Measurements from ENCODE around the gene PORCN. TPM values are rescaled to one million over a fixed set of nuclear protein-coding genes. Genes with fewer than 3 reads are reported as not detected.

The PORCN gene
- total RNA-seq, 1 experiment from 2014 or later: 12.6 TPM

DNA sequence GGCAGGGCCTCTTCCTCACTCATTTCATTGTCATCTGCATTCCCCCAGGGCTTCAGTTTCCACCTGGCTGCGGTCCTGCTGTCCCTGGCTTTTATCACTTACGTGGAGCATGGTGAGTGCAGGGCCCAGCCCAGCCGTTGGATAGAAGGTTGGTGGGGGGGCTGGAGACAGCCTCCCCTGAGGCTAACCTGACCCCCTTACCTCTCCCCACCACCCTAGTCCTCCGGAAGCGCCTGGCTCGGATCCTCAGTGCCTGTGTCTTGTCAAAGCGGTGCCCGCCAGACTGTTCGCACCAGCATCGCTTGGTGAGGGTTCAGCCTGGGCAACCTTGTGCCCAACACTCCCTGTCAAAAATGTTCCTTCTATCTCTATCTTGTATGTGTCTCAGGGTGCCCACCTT, 7.0 kb downstream of the PORCN start:
- no peak overlapping the region for H3K23ac ChIP-seq (ENCODE audit: insufficient read length, low read depth, low read length)
- H3K4me1 Mint-ChIP-seq: peaks cover 2 to 4% of the 10 kb centered on the region in 2 experiments; a peak in 3 of 4 replicates
- no peaks in the 10 kb centered on the region for H3K79me1 ChIP-seq (ENCODE audit: insufficient read depth, low read depth, low read length, poor library complexity, severe bottlenecking)
- H3K9me3 Mint-ChIP-seq: peaks cover 58 to 80% of the 10 kb centered on the region in 2 experiments
- DNase-seq: no peak
- no peak overlapping the region for H3K4me3 Mint-ChIP-seq
- no peak overlapping the region for H3K27ac Mint-ChIP-seq
- no peaks in the 10 kb centered on the region for H3K4me1 ChIP-seq (ENCODE audit: insufficient read depth, low read length)
- peaks cover 20 to 28% (median 25%) of the 10 kb centered on the region in 3 experiments; a peak in 6 of 7 replicates for H3K36me3 Mint-ChIP-seq (ENCODE audit: insufficient read depth in 1 of 3, low read depth in 3 of 3)
- no peaks in the 10 kb centered on the region for H4K20me1 ChIP-seq (ENCODE audit: control insufficient read depth, insufficient read depth, insufficient read length)
- H3K9me3 ChIP-seq (ENCODE audit: control insufficient read depth, low read depth, low read length): peaks cover 41% of the 10 kb centered on the region
- no peak overlapping the region for H4K8ac ChIP-seq (replicated peaks; ENCODE audit: insufficient read length, low read depth, low read length)
- H3K27me3 Mint-ChIP-seq (ENCODE audit: low read depth): peaks cover 2% of the 10 kb centered on the region
- H3K23me2 ChIP-seq (ENCODE audit: insufficient read length, low read depth, low read length, poor library complexity, severe bottlenecking): no peaks in the 10 kb centered on the region
- no peak overlapping the region for H2BK20ac ChIP-seq (ENCODE audit: low read depth, low read length, poor library complexity, severe bottlenecking)
- H3K9ac ChIP-seq (ENCODE audit: extremely low read depth, insufficient read length, low read length): no peak overlapping the region
- no peak overlapping the region for H3K56ac ChIP-seq (ENCODE audit: insufficient read length, low read depth, low read length)
- H2AFZ ChIP-seq (ENCODE audit: low read length): no peak overlapping the region
- no peak overlapping the region for H2BK120ac ChIP-seq (ENCODE audit: low read depth, low read length, poor library complexity, severe bottlenecking)
- no peak overlapping the region for H3K4ac ChIP-seq (ENCODE audit: low read depth, low read length)
- H2AK5ac ChIP-seq (ENCODE audit: insufficient read length, low read length): no peak overlapping the region
- no peak overlapping the region for H2BK15ac ChIP-seq (ENCODE audit: low read depth, low read length)
- H2BK5ac ChIP-seq (ENCODE audit: insufficient read length, low read length): no peak overlapping the region
- TF ChIP-seq, protein P1, sequence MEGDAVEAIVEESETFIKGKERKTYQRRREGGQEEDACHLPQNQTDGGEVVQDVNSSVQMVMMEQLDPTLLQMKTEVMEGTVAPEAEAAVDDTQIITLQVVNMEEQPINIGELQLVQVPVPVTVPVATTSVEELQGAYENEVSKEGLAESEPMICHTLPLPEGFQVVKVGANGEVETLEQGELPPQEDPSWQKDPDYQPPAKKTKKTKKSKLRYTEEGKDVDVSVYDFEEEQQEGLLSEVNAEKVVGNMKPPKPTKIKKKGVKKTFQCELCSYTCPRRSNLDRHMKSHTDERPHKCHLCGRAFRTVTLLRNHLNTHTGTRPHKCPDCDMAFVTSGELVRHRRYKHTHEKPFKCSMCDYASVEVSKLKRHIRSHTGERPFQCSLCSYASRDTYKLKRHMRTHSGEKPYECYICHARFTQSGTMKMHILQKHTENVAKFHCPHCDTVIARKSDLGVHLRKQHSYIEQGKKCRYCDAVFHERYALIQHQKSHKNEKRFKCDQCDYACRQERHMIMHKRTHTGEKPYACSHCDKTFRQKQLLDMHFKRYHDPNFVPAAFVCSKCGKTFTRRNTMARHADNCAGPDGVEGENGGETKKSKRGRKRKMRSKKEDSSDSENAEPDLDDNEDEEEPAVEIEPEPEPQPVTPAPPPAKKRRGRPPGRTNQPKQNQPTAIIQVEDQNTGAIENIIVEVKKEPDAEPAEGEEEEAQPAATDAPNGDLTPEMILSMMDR (conservative IDR thresholded peaks at IDR 0.05): no peak
- no peak overlapping the region for H3K18ac ChIP-seq (ENCODE audit: insufficient read length, low read depth, low read length)
- H4K91ac ChIP-seq (ENCODE audit: insufficient read length, low read depth, low read length): no peak overlapping the region
- no peak overlapping the region for H3K27ac ChIP-seq (ENCODE audit: insufficient read length, low read depth, low read length)
- H3K79me2 ChIP-seq (ENCODE audit: insufficient read depth, low read length): no peaks in the 10 kb centered on the region
- H3T11ph ChIP-seq (ENCODE audit: low read length): no peak overlapping the region
- no peak overlapping the region for H4K5ac ChIP-seq (ENCODE audit: insufficient read length, low read depth, low read length)
- no peak overlapping the region for H3K4me2 ChIP-seq (ENCODE audit: insufficient read depth, insufficient read length, low read length)
- H2BK12ac ChIP-seq (ENCODE audit: insufficient read length, low read depth, low read length): no peak overlapping the region
- no peak overlapping the region for H3K14ac ChIP-seq (ENCODE audit: insufficient read depth, low read length)
- no CpG with 5 or more reads among the region's 10 CpGs for WGBS (ENCODE audit: extremely low coverage, insufficient read length, low lambda C conversion rate)
- H3K27me3 ChIP-seq (ENCODE audit: insufficient read depth, low read length): no peaks in the 10 kb centered on the region

All from H9 (cell line).